GM23248 (cell line): ENCODE measurements around the gene ERN2. TPM values are rescaled to one million over a fixed set of nuclear protein-coding genes. Genes with fewer than 3 reads are reported as not detected.

Source experiments
- DNase-seq: peaks from one replicate; pipeline ENCODE4 v3.0.0-alpha.2; 2015
- H2AFZ ChIP-seq: fragments of 200-600 bp; sonication (generic); 2 replicates; pipeline ENCODE4 v1.6.1; 2016; ENCODE audit warnings: antibody characterized with exemption
- H3F3A ChIP-seq: fragments of 200-600 bp; sonication (generic); 2 replicates; pipeline ENCODE4 v1.6.1; 2016; ENCODE audit warnings: mild to moderate bottlenecking, antibody characterized with exemption, mixed run types; ENCODE audit not compliant: insufficient read depth
- H3K27ac ChIP-seq: fragments of 200-600 bp; sonication (generic); 2 replicates; pipeline ENCODE4 v1.5.1; 2016; ENCODE audit warnings: mild to moderate bottlenecking
- H3K27me3 ChIP-seq: fragments of 200-600 bp; sonication (generic); replicated peaks from 2 replicates; pipeline ENCODE4 v1.6.1; 2016; ENCODE audit warnings: mild to moderate bottlenecking; ENCODE audit not compliant: insufficient read depth
- H3K36me3 ChIP-seq: fragments of 200-600 bp; sonication (generic); 2 replicates; pipeline ENCODE4 v1.6.1; 2016; ENCODE audit warnings: low read depth, mild to moderate bottlenecking
- H3K4me1 ChIP-seq: fragments of 200-600 bp; sonication (generic); 2 replicates; pipeline ENCODE4 v1.6.1; 2016; ENCODE audit warnings: mild to moderate bottlenecking; ENCODE audit not compliant: insufficient read depth
- H3K4me2 ChIP-seq: fragments of 200-600 bp; sonication (generic); one replicate; pipeline ENCODE4 v1.6.1; 2016; ENCODE audit warnings: mild to moderate bottlenecking; ENCODE audit not compliant: unreplicated experiment
- H3K4me3 ChIP-seq: fragments of 200-600 bp; sonication (generic); 2 replicates; pipeline ENCODE4 v1.5.1; 2016; ENCODE audit warnings: mild to moderate bottlenecking
- H3K79me2 ChIP-seq: fragments of 200-600 bp; sonication (generic); 2 replicates; pipeline ENCODE4 v1.6.1; 2016; ENCODE audit warnings: mild to moderate bottlenecking; ENCODE audit not compliant: insufficient read depth
- H3K9ac ChIP-seq: fragments of 200-600 bp; sonication (generic); 2 replicates; pipeline ENCODE4 v1.6.1; 2016; ENCODE audit warnings: mild to moderate bottlenecking
- H3K9me2 ChIP-seq: fragments of 200-600 bp; sonication (generic); 2 replicates; pipeline ENCODE4 v1.6.1; 2016; ENCODE audit warnings: mixed run types, mild to moderate bottlenecking, moderate library complexity; ENCODE audit not compliant: insufficient read depth
- H3K9me3 ChIP-seq: fragments of 200-600 bp; sonication (generic); one replicate; pipeline ENCODE4 v1.6.1; 2017; ENCODE audit warnings: low read depth
- H4K20me1 ChIP-seq: fragments of 200-600 bp; sonication (generic); 2 replicates; pipeline ENCODE4 v1.6.0; 2016; ENCODE audit not compliant: insufficient read depth
- EZH2 ChIP-seq: fragments of 200-600 bp; sonication (generic); IDR thresholded peaks from 2 replicates; pipeline ENCODE4 v1.6.1; 2018; ENCODE audit warnings: antibody characterized with exemption, mild to moderate bottlenecking; ENCODE audit not compliant: insufficient read depth, poor library complexity, severe bottlenecking
- EZH2phosphoT487 ChIP-seq: fragments of 200-600 bp; sonication (generic); IDR thresholded peaks from 2 replicates; pipeline ENCODE4 v1.6.1; 2018; ENCODE audit warnings: antibody characterized with exemption, moderate library complexity, mild to moderate bottlenecking, low read depth; ENCODE audit not compliant: insufficient read depth
- WGBS, 2 experiments: methylation state at CpG; one replicate each; pipeline ENCODE4 v1.1.6; 2015 to 2017; ENCODE audit warnings: low lambda C conversion rate in 2 of 2, low coverage in 1 of 2; ENCODE audit errors: missing lambda C conversion rate in 2 of 2; 5-methylcytosine and 5-hydroxymethylcytosine counted together
- in situ Hi-C: fragments of 300-500 bp; cut with MboI; formaldehyde crosslinking; loops from 2 replicates; pipeline ENCODE4 v1.15.0; 2020
- polyA plus RNA-seq: library from polyadenylated mRNA; unstranded; fragments of >200 nt; fragmentation: Nextera tagmentation; extraction: Ambion mirVana; gene quantifications from 2 replicates; pipeline ENCODE4 v1.2.1, GENCODE V29; 2016
- total RNA-seq: library from RNA; depleted of rRNA; stranded (reverse); fragments of >200 nt; shearing (Covaris generic); gene quantifications from 2 replicates; pipeline ENCODE4 v1.2.3, GENCODE V29; 2014

The ERN2 gene
- total and polyA plus RNA-seq, 2 experiments from 2014 or later, result not detected

- peaks cover 16% of the 10 kb centered on the region for H3F3A ChIP-seq
- TF ChIP-seq EZH2phosphoT487 (no peak), EZH2 (no peak)
- WGBS, 2 experiments, result 62 to 69% methylated on average over 2 of the region's 2 CpGs
- no peak overlapping the region for H3K4me3 ChIP-seq
- H3K9ac ChIP-seq, result 0 out of 2 replicates have a peak overlapping the region, but pooled peaks have one; percentile 82
- in situ Hi-C loops, result loop anchor here (25.0 kb wide), 1 partner anchor 835 kb away; no protein-coding TSS in a partner anchor
- H3K9me2 ChIP-seq, result no peaks in the 10 kb centered on the region
- H3K9me3 ChIP-seq, result no peaks in the 10 kb centered on the region
- peak; percentile 75 for DNase-seq
- no peak overlapping the region for H2AFZ ChIP-seq
- peaks cover 25% of the 10 kb centered on the region for H3K4me1 ChIP-seq
- no peak overlapping the region for H3K4me2 ChIP-seq
- H4K20me1 ChIP-seq, result no peaks in the 10 kb centered on the region
- peaks cover 37% of the 10 kb centered on the region for H3K79me2 ChIP-seq
- no peaks in the 10 kb centered on the region for H3K27me3 ChIP-seq
- H3K36me3 ChIP-seq, result peaks cover 4% of the 10 kb centered on the region; the same call in 1 of the 2 replicates
- H3K27ac ChIP-seq, result peak overlapping the region; percentile 39
Measured at GRCh38 chr16:23676924-23677480, 36.0 kb downstream of the ERN2 start.

- peaks cover 35% of the 10 kb centered on the region for H3F3A ChIP-seq
- no peak overlapping the region for H3K4me2 ChIP-seq
- H3K79me2 ChIP-seq, result peaks cover 15% of the 10 kb centered on the region
- peaks cover 7% of the 10 kb centered on the region; the same call in 1 of the 2 replicates for H3K36me3 ChIP-seq
- no peaks in the 10 kb centered on the region for H4K20me1 ChIP-seq
- 90 to 91% methylated on average over 8 of the region's 8 CpGs for WGBS, 2 experiments
- H3K4me3 ChIP-seq, result no peak overlapping the region
- no peaks in the 10 kb centered on the region for H3K27me3 ChIP-seq
- peaks cover 30% of the 10 kb centered on the region for H3K4me1 ChIP-seq
- in situ Hi-C loops, result no loop called here
- TF ChIP-seq EZH2 (no peak), EZH2phosphoT487 (no peak)
- no peaks in the 10 kb centered on the region for H3K9me3 ChIP-seq
- no peak overlapping the region for H3K27ac ChIP-seq
- H2AFZ ChIP-seq, result no peak overlapping the region
- no peak overlapping the region for H3K9ac ChIP-seq
- no peak for DNase-seq
- H3K9me2 ChIP-seq, result no peaks in the 10 kb centered on the region
Measured at GRCh38 chr16:23673971-23674614, 38.9 kb downstream of the ERN2 start.

- Histone ChIP-seq H3K79me2 (peaks cover 11% of the 10 kb centered on the region; the same call in 1 of the 2 replicates), H4K20me1 (no peaks in the 10 kb centered on the region), H3K4me3 (no peak overlapping the region), H2AFZ (no peak overlapping the region), H3K9me3 (no peaks in the 10 kb centered on the region), H3F3A (peaks cover 39% of the 10 kb centered on the region), H3K4me2 (peak overlapping the region; percentile 20), H3K4me1 (peaks cover 16% of the 10 kb centered on the region), H3K27ac (peak overlapping the region; percentile 78), H3K9me2 (no peaks in the 10 kb centered on the region), H3K9ac (peak overlapping the region; percentile 38; the same call in 1 of the 2 replicates), H3K27me3 (no peaks in the 10 kb centered on the region), H3K36me3 (peaks cover 30% of the 10 kb centered on the region; the same call in 1 of the 2 replicates)
- TF ChIP-seq EZH2 (no peak), EZH2phosphoT487 (no peak)
- DNase-seq, result peak; percentile 93
- in situ Hi-C loops, result no loop called here
- 73 to 74% methylated on average over 4 of the region's 4 CpGs for WGBS, 2 experiments
Measured at GRCh38 chr16:23670137-23670776, 42.8 kb downstream of the ERN2 start.

DNA sequence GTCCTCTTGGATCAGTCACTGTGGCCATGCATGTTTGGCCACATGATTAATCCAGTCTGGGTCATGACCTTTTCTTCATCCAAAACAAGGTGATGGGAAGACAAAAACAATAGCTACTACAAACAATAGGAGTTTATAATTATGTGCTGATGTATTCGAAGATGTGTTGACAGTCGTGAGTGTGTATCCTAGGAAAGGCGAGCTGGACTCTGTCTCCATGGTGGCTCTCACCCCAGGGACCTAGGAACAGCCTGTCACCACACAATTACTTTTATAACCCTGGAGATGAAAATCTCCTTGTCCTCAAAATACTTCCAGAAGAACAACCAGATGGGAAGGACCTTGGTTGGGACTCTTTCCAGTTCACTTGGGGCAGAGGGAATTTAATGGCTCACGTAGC, 44.1 kb downstream of the ERN2 start:
- H3K9me3 ChIP-seq, result no peaks in the 10 kb centered on the region
- peaks cover 39% of the 10 kb centered on the region for H3F3A ChIP-seq
- no peak for DNase-seq
- no peaks in the 10 kb centered on the region for H3K27me3 ChIP-seq
- in situ Hi-C loops, result no loop called here
- H3K79me2 ChIP-seq, result peaks cover 11% of the 10 kb centered on the region; the same call in 1 of the 2 replicates
- H3K4me2 ChIP-seq, result no peak overlapping the region
- TF ChIP-seq EZH2phosphoT487 (no peak), EZH2 (no peak)
- 79 to 88% methylated on average over 4 of the region's 4 CpGs for WGBS, 2 experiments
- peaks cover 16% of the 10 kb centered on the region for H3K4me1 ChIP-seq
- H3K36me3 ChIP-seq, result peaks cover 44% of the 10 kb centered on the region
- no peak overlapping the region for H3K9ac ChIP-seq
- no peaks in the 10 kb centered on the region for H4K20me1 ChIP-seq
- H2AFZ ChIP-seq, result no peak overlapping the region
- no peak overlapping the region for H3K4me3 ChIP-seq
- no peak overlapping the region for H3K27ac ChIP-seq
- no peaks in the 10 kb centered on the region for H3K9me2 ChIP-seq
